GM12892 (cell line): ENCODE results near the gene HSPA2.

ENCODE experiments used
- DNase-seq: peaks from one replicate; pipeline ENCODE4 v3.0.0; 2011; ENCODE audit not compliant: insufficient read length
- FAIRE-seq: peaks from 2 replicates; lab custom pipeline; 2011; peaks lifted over from hg19 to GRCh38; lab: Jason Lieb, UNC
- POLR2A ChIP-seq: IDR thresholded peaks from 2 replicates; pipeline ENCODE4 v1.6.1; 2011; ENCODE audit warnings: low read depth, low read length, control low read depth
- POLR2AphosphoS5 ChIP-seq: IDR thresholded peaks from 2 replicates; pipeline ENCODE4 v1.6.1; 2011; ENCODE audit warnings: low read depth, low read length, control low read depth
- TAF1 ChIP-seq: IDR thresholded peaks from 2 replicates; pipeline ENCODE4 v1.6.1; 2011; ENCODE audit warnings: low read depth, mild to moderate bottlenecking, control low read depth, low read length, borderline replicate concordance

HSPA2 gene

GRCh38 chr14:64518229-64518628 is 22.3 kb upstream of the HSPA2 start:
- no peak for TF ChIP-seq POLR2A
- TF ChIP-seq POLR2AphosphoS5: no peak
- no peak for TF ChIP-seq TAF1
- no peak for FAIRE-seq
- no peak for DNase-seq

DNA sequence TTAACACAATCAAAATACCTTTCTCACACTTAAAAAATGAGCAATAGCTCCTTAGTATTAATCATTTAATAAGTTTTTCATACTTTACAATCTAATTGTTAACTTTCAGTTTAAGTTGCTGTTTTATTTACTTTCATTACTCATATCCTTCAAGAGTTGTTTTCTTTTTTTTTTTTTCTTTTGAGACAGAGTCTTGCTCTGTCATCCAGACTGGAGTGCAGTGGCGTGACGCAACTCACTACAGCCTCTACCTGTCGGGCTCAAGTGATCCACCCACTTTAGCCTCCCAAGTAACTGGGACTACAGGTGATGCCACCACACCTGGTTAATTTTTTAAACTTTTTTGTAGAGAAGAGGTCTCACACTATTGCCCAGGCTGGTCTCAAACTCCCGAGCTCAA is 19.8 kb upstream of the HSPA2 start:
- FAIRE-seq: no peak
- no peak for DNase-seq
- no peak for TF ChIP-seq POLR2AphosphoS5
- no peak for TF ChIP-seq POLR2A
- TF ChIP-seq TAF1: no peak

- DNase-seq: no peak
- FAIRE-seq: no peak
- TF ChIP-seq POLR2A (no peak), POLR2AphosphoS5 (no peak), TAF1 (no peak)
Measured at GRCh38 chr14:64522591-64523355, 17.8 kb upstream of the HSPA2 start.

- FAIRE-seq (no peak), DNase-seq (no peak)
- TF ChIP-seq POLR2AphosphoS5: no peak
Measured at GRCh38 chr14:64525354-64525753, 15.2 kb upstream of the HSPA2 start.

- TF ChIP-seq POLR2AphosphoS5 (no peak), TAF1 (no peak), POLR2A (no peak)
- FAIRE-seq: no peak
- DNase-seq: no peak
Measured at GRCh38 chr14:64531567-64531966, 9.0 kb upstream of the HSPA2 start.

GRCh38 chr14:64536488-64537245 is 3.9 kb upstream of the HSPA2 start:
- no peak for FAIRE-seq
- no peak for DNase-seq
- TF ChIP-seq TAF1 (no peak), POLR2A (no peak), POLR2AphosphoS5 (no peak)

- TF ChIP-seq POLR2AphosphoS5 (no peak), POLR2A (no peak), TAF1 (no peak)
- FAIRE-seq: no peak
- DNase-seq: no peak
Measured at GRCh38 chr14:64541261-64541971, 875 bp downstream of the HSPA2 start.

- FAIRE-seq: no peak
- TF ChIP-seq POLR2A (no peak), TAF1 (no peak), POLR2AphosphoS5 (no peak)
- no peak for DNase-seq
Measured at GRCh38 chr14:64541972-64542835, 1.7 kb downstream of the HSPA2 start.

DNA sequence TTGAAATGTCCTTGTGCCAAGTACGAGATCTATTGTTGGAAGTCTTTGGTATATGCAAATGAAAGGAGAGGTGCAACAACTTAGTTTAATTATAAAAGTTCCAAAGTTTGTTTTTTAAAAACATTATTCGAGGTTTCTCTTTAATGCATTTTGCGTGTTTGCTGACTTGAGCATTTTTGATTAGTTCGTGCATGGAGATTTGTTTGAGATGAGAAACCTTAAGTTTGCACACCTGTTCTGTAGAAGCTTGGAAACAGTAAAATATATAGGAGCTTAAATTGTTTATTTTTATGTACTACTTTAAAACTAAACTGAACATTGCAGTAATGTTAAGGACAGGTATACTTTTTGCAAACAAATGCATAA is 2.3 kb downstream of the HSPA2 start:
- FAIRE-seq: no peak
- no peak for DNase-seq
- TF ChIP-seq POLR2A (no peak), TAF1 (no peak), POLR2AphosphoS5 (no peak)

DNA sequence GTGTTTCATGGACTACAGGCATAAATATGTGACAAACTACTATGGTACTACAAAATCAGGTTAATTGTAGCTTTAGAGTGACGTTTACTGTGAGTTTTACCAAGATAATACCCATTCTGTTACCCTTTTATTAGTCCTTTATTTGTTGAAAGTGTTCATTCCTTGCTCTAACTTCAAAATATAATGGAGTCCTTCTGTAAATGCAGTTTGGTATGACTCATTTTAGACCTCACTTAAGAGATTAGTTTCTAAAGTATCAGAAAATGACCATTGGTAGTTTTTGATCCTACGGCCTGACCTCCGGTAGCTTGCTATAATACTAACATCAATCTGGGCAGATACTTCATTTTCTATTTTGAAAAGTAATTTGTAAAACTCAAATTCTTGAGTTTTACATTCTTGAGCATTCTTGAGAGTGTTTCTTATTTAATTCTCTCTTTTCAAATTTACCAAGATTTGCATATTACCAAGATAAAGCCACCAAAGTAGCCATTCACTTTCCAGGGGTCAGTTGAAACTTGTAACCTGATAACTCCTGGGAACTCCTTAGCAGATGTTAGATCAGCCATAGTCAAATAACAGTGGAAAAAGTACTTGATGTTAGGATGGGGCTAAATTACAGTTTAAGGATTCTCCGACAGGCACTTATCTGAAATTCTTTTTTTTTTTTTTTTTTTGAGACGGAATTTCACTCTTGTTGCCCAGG is 4.2 kb downstream of the HSPA2 start:
- FAIRE-seq: no peak
- DNase-seq: no peak

More for the DNA sequence above, 4.2 kb downstream of the HSPA2 start:
- TF ChIP-seq TAF1 (no peak), POLR2AphosphoS5 (no peak), POLR2A (no peak)
